NCI-H748 (cell line): Measurements from ENCODE around the gene NUDT11.
"Not testable (repeated sequence)": the region's sequence is repeated elsewhere in the genome, so short reads cannot be mapped to it uniquely, and the experiment has no call there.

Experiments
- DNase-seq: peaks from one replicate; lab custom pipeline; 2025; ENCODE audit not compliant: unreplicated experiment; lab: John Stamatoyannopoulos, UW

Gene NUDT11

GRCh38 chrX:51496501-51497291 is at the start of gene NUDT11:
Gene NUDT11, minus strand, starts transcription at chrX:51496592. Its CDS starts 148 bp downstream, at chrX:51496444.
- peak; percentile 86 for DNase-seq

GRCh38 chrX:51520393-51520792 is 24.0 kb upstream of the NUDT11 start:
- no peak for DNase-seq

DNA sequence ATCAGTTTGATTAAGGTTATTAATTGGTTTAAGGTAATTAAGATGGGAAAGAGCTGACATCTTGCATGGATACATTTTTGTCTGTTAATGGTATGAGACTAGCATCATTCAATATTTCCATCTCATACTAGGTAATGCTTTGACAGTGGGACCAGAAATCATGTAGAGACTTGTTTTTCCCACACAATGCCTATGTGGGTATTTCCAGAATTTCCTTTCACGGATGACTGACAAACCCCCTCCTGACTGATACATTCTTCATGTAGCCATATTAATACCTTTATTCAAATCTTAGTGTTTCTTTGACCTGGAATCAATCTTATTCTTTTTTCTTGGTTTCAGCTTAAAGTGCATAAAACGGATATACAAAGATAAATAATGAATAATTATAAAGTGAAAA is 22.7 kb upstream of the NUDT11 start:
- not testable (repeated sequence) for DNase-seq

DNA sequence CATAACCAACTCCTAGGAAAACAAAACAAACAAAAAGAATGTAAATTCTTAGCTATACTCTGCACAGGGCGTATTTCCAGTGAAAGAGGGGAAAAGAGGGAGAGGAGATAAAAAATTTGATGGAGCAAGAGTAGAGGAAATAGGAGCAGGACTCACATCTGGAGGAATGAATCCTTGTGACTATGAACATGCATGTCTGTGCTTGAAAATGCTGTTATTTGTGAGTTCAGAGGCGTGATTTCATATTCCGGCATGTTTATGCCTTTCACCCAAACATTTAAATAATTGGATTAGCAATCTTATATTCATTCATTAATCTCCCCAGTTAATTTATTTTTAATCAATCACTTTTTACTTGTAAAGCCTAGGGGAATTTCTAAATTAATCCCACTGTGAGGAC is 11.2 kb upstream of the NUDT11 start:
- DNase-seq, result no peak

GRCh38 chrX:51495701-51496488 is 497 bp downstream of the NUDT11 start:
- DNase-seq, result peak; percentile 40

DNA sequence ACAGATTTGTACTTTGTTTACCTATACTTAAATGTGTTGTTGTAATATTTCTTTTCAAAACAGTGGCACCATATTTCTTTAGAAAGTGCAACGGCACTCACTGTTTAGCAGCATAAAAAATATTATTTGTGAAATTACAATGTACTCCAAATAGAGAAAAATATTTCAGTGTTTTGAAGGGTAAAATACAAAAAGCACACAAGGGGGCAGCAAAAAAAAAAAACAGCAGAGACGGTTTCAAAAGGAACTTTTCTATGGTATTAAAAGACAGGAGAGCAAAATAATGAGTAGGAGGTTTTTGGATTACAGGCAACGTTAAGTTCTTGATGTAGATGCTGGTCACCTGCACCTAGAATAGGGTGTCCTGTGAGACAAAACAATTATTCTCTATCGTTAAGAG is 2.0 kb downstream of the NUDT11 start:
- DNase-seq, result peak; percentile 9

GRCh38 chrX:51487960-51488267 is 8.5 kb downstream of the NUDT11 start:
- DNase-seq, result no peak

DNA sequence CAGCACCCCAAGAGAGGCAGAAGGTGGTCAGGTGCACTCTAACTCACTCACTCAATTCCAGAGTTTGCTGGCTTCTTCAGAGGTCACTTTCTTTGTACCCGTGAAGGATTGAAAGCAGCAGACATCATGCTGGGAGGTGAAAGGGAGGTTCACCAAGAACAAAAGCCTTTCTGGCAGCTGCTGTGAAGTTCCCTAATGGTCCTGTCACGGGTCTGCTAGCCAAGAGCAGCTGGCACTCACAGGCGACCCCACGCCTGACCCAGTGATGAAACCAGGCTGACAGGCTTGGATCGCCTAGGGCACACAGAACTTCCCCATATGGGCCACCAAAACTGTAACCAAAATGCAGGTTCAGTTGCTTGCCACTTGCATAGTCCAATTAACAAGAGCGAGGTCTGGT is 11.8 kb downstream of the NUDT11 start:
- peak; percentile 2 for DNase-seq

GRCh38 chrX:51482411-51482810 is 14.0 kb downstream of the NUDT11 start:
- DNase-seq, result not testable (repeated sequence)

GRCh38 chrX:51476930-51477329 is 19.5 kb downstream of the NUDT11 start:
- no peak for DNase-seq

DNA sequence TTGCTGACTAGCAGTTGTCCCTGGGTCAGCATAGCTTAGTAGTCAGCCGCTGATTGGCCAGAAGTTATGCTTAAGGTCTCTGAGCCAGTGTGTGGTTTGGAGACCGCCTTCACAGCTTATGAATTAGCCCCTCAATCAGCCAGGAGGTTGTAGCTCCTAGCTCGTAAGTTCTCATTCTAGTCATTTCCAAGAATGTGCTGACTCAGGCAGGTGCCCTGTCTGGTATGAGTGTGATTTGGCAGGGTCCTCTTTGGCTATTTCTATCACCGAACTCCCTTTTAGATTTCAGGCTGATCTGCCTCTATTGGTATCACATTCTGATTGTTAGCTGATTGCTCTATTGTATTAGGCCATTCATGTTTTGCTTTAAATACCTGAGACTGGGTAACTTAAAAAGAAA is 33.1 kb downstream of the NUDT11 start:
- DNase-seq, result no peak

DNA sequence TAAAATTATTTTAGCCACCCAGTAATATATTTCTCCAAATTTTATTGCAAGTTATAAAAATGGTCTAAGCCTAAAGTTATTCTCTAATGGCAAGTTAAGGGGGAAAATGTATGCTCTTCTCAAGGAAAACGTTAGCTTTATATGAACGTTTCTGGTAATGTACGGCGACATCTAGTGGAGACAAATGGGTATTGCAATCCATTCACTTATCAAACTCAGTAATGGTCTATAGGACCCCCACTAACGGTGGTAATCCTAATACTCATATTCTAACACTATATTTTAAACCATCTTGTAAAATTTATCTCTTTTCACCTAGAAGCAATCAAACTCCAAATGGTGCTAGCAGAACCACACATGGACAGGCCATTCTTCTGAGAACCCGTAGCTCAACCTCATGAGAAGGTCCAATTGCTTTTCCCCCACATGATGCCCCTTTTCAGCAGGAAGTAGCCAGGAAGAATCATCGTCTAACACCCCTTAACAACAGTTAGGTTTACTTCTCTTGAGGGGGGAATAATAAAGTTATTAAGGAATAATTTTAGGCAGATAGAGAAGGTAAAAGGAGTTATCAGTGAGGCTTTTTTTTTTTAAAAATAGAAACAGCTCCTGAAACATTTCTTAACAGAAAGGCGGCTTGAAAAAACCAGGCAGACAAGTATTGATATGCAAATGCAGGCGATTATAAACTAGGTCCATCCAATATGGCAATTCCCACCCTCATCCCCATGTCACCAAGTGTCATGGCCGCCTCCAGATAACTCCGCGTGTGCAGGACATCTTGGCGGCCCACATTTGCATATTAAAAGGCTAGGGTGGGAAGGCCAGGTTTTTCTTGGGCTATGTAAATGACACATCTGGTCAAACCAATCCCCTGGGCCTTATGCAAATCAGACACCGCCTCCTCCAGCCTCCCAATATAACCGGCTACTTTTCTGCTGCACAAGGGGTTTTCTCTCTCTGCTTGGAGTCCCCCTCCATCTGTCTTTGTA is 35.0 kb downstream of the NUDT11 start:
- peak; percentile 58 for DNase-seq

DNA sequence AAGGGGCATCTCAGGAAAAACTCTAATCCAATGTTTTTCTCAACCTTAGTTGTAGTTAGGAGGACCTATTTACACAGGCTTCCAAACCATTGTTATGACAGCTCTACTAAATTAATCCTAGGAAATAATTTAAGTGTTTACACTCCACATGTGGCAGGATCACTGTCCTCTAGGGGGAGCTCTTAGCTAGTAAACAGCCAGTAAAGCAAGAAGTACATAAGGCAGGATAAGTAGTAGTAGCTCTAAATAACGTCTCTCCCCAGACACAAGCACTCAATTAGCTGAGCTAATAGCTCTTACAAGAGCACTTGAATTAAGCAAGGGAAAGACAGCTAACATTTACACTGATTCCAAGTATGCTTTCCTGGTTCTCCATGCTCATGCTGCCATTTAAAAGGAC is 37.3 kb downstream of the NUDT11 start:
- DNase-seq, result peak; percentile 51

DNA sequence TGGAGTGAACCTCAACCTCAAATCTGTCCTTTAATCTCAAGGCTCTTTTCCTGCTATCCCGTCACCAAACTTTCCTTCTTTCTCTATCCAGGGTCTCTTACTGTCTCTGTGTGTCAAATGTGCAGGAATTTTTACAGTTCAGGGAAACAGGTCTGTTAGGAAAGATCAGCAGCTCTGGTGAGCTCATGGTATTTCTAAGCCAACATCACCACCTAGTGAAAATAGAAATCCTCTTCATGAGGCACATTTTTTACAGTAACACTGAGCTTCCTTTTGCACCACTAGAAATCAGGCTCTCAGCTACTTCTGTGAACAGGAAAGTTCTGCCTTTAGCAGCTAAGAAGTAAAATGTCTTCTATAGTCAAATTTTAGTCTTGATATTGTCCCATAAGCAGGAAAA is 39.6 kb downstream of the NUDT11 start:
- peak; percentile 42 for DNase-seq

GRCh38 chrX:51456246-51456645 is 40.1 kb downstream of the NUDT11 start:
- DNase-seq, result peak; percentile 41

DNA sequence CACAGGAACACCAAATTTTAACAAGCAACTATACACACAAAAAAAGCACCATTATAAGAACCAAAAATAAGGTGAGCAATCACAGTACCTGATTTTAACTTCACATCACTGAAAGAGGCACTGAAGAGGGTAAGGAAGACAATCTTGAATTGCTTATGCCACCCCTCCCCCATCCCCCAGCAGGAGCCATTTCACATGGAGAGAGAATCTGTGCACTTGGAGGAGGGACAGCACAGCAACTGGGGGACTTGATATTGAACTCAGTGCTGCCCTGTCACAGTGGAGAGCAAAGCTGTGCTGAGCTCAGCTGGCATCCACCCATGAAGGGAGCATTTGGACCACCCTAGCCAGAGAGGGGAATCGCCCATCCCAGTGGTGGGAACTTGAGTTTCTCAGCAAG is 56.0 kb downstream of the NUDT11 start:
- no peak for DNase-seq
